NK-92 (cell line): ENCODE measurements around the gene DYNLRB1.
"Not testable (repeated sequence)": the region's sequence is repeated elsewhere in the genome, so short reads cannot be mapped to it uniquely, and the experiment has no call there.

Source experiments
- DNase-seq: peaks from one replicate; lab custom pipeline; 2025; ENCODE audit not compliant: unreplicated experiment; lab: John Stamatoyannopoulos, UW

The DYNLRB1 gene

GRCh38 chr20:34511891-34512265 lies 4.3 kb upstream of the DYNLRB1 start:
- DNase-seq: no peak

DNA sequence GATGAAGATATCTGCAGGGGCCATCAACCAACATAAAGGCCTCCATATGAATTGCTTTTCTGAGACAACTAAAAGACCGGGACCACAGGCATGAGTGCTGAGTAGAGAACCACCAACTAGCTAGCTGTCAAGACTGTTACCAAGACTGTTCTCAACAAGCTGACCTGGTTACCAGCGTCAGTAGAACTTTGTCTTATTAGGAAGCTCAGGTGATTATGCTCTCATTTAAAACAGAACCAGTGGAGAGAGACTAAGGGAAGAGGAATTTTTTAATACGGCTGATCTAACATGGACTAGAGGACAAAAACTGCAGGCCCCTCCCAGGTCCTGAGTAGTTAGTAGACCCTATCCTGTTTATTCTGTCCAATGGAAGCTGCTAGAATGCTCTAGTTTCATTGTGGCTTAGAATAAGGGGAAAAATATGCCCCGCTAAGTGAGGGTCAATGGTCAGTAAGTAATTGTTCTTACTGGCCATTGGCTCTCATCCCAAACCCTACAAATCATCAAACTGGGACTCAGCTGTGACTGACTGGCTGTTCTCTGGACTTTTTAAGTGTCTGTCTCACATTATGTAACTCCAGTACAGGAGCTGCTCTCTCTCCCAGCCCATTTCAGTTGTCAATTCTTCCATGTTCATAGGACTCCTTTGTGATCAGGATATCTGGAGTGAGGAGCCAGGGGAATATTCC lies 3.8 kb upstream of the DYNLRB1 start:
- no peak for DNase-seq

GRCh38 chr20:34512955-34513419 lies 3.2 kb upstream of the DYNLRB1 start:
- DNase-seq: no peak

DNA sequence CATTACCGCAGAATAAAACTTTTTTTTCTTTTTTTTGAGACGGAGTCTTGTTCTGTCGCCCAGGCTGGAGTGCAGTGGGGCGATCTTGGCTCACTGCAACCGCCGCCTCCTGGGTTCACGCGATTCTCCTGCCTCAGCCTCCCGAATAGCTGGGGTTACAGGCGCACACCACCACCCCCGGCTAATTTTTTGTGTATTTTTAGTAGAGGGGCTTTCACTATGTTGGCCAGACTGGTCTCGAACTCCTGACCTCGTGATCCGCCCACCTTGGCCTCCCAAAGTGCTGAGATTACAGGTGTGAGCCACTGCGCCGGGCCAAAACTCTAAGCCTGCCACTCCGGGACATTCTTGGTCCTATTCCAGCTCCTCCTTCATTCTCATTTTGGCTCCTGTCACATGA lies 2.2 kb upstream of the DYNLRB1 start:
- not testable (repeated sequence) for DNase-seq

DNA sequence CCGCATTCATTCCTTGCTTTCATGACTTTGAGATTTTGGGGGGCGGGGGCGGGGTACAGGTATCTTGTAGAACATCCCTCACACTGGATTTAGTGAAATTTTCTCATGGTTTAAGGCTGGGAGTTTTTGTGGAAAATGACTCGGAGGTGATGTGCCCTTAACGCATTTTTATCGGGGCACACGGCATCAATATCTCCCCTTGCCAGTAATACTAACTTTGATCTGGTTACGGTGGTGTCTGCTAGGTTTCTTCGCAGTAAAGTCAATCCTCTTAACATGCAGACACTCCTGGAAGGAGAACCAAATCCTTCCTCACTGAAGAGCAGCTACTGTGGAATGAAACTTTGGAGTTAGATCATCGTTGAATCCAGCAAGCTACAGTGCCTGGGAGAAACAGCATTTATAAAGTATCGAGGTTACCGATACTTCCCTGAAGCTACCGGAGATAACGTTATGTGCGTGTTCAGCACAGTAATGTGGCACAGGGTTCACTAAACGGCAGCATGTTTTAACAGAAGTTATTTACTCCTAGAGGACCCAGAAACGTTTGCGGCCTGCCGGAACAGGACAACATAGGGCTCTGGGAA lies 1.2 kb upstream of the DYNLRB1 start:
- no peak for DNase-seq

DNA sequence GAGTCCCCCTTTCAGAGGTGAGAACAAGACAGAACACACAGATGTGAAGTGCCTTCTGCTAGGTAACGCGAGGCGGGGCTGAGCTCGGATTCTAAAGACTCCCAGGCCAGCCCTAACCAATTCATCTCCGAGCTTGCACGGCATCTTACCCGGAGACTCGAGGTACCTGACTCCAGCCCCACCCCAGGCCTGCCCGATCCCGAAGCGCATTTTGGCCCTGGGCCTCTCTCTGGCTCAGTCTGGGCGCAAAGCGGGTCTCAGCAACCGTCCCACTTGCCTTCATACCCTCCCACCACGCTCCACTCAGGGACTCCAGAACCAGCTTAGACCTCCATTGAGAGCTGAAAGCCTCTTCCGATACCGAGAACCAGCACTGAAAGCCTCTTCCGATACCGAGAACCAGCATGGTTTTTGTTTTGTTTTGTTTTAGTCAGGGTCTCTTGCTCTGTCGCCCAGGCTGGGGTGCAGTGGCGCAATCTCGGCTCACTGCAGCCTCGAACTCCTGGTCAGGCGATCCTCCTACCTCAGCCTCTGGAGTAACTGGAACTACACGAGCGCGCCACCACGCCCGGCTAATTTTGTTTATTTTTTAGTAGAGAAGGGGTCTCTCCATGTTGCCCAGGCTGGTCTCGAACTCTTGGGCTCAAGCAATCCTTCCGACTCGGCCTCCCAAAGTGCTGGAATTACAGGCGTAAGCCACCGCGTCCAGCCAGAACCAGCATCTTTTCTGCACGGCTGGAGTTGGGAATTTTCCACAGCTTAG lies 557 bp upstream of the DYNLRB1 start:
- no peak for DNase-seq

GRCh38 chr20:34517114-34517505 lies 888 bp downstream of the DYNLRB1 start:
- DNase-seq: no peak

DNA sequence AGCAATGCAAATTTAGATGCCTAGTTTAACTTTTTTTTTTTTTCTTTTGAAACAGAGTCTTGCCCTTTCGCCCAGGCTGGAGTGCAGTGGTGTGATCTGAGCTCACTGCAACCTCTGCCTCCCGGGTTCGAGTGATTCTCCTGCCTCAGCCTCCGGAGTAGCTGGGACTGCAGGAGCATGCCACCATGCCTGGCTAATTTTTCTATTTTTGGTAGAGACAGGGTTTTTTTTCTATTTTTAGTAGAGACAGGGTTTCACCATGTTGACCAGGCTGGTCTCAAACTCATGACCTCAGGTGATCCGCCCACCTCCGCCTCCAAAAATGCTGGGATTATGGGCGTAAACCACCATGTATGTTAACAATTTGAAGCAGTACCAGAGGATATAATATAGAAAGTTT lies 2.6 kb downstream of the DYNLRB1 start:
- DNase-seq: not testable (repeated sequence)

GRCh38 chr20:34519841-34520240 lies 3.6 kb downstream of the DYNLRB1 start:
- DNase-seq: not testable (repeated sequence)

- DNase-seq: no peak
Measured at GRCh38 chr20:34522969-34523871, 7.0 kb downstream of the DYNLRB1 start.

- DNase-seq: no peak
Measured at GRCh38 chr20:34524426-34524825, 8.2 kb downstream of the DYNLRB1 start.

DNA sequence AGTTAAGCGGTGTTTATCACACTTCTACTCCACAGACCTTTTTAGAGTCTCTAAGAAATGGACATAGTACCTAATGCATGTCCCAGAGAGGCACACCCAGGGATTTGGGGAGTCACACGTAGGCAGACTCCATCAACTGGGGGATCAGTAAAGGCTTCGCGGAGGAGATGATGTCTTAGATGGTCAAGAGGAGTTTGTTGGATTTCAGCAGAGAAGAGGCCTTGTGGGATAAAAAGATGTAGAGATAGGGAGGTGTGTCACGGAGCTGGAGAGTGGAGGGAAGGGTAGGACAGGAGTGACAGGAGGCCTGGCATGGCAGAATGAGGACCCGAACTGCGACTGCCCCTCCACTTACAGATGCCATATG lies 9.1 kb downstream of the DYNLRB1 start:
- DNase-seq: no peak

GRCh38 chr20:34525709-34526416 lies 9.6 kb downstream of the DYNLRB1 start:
- DNase-seq: no peak

GRCh38 chr20:34526466-34526865 lies 10.2 kb downstream of the DYNLRB1 start:
- no peak for DNase-seq

GRCh38 chr20:34527016-34527415 lies 10.8 kb downstream of the DYNLRB1 start:
- DNase-seq: no peak

- DNase-seq: no peak
Measured at GRCh38 chr20:34528921-34529297, 12.7 kb downstream of the DYNLRB1 start.

GRCh38 chr20:34529742-34530141 lies 13.5 kb downstream of the DYNLRB1 start:
- no peak for DNase-seq

- DNase-seq: no peak
Measured at GRCh38 chr20:34530342-34530741, 14.1 kb downstream of the DYNLRB1 start.

GRCh38 chr20:34531608-34532265 lies 15.5 kb downstream of the DYNLRB1 start:
- no peak for DNase-seq

- DNase-seq: no peak
Measured at GRCh38 chr20:34532320-34532719, 16.1 kb downstream of the DYNLRB1 start.
